HUES6 (cell line): ENCODE measurements around the gene CFAP100.

Experiments used
- H3K27ac ChIP-seq: 2 replicates; pipeline ENCODE4 v1.7.0; 2013; ENCODE audit warnings: low read depth, mild to moderate bottlenecking, low read length, inconsistent platforms
- H3K27me3 ChIP-seq: 2 replicates; pipeline ENCODE4 v1.6.1; 2013; ENCODE audit warnings: low read length; ENCODE audit not compliant: control insufficient read depth, insufficient read depth
- H3K36me3 ChIP-seq: 2 replicates; pipeline ENCODE4 v1.6.1; 2013; ENCODE audit warnings: low read length; ENCODE audit not compliant: control insufficient read depth, insufficient read depth
- H3K4me1 ChIP-seq: 2 replicates; pipeline ENCODE4 v1.6.1; 2013; ENCODE audit warnings: low read length; ENCODE audit not compliant: control insufficient read depth, insufficient read depth
- H3K4me3 ChIP-seq: 2 replicates; pipeline ENCODE4 v1.5.1; 2013; ENCODE audit warnings: low read depth, low read length
- H3K9ac ChIP-seq: one replicate; pipeline ENCODE4 v1.6.1; 2013; ENCODE audit warnings: mild to moderate bottlenecking, low read length
- H3K9me3 ChIP-seq: 2 replicates; pipeline ENCODE4 v1.6.1; 2013; ENCODE audit warnings: low read depth, low read length; ENCODE audit not compliant: control insufficient read depth, insufficient read depth

The CFAP100 gene

GRCh38 chr3:126432361-126433104 lies 37.8 kb downstream of the CFAP100 start:
- H3K36me3 ChIP-seq = peaks cover 10% of the 10 kb centered on the region
- H3K27ac ChIP-seq = no peak overlapping the region
- no peaks in the 10 kb centered on the region for H3K4me1 ChIP-seq

GRCh38 chr3:126433105-126433430 lies 38.4 kb downstream of the CFAP100 start:
- Histone ChIP-seq H3K4me3 (no peak overlapping the region), H3K9ac (no peak overlapping the region), H3K27ac (no peak overlapping the region), H3K4me1 (no peaks in the 10 kb centered on the region), H3K36me3 (peaks cover 14% of the 10 kb centered on the region), H3K27me3 (no peaks in the 10 kb centered on the region), H3K9me3 (peaks cover 5% of the 10 kb centered on the region; the same call in 1 of the 2 replicates)

More at GRCh38 chr3:126432361-126433104, 37.8 kb downstream of the CFAP100 start:
- Histone ChIP-seq H3K4me3 (no peak overlapping the region), H3K9me3 (peaks cover 9% of the 10 kb centered on the region; the same call in 1 of the 2 replicates), H3K9ac (no peak overlapping the region), H3K27me3 (no peaks in the 10 kb centered on the region)

GRCh38 chr3:126433496-126434263 lies 39.0 kb downstream of the CFAP100 start:
- Histone ChIP-seq H3K27ac (no peak overlapping the region), H3K4me1 (no peaks in the 10 kb centered on the region), H3K9me3 (no peaks in the 10 kb centered on the region), H3K4me3 (no peak overlapping the region), H3K9ac (no peak overlapping the region), H3K36me3 (peaks cover 19% of the 10 kb centered on the region), H3K27me3 (no peaks in the 10 kb centered on the region)

- Histone ChIP-seq H3K4me1 (peaks cover under 1% of the 10 kb centered on the region; the same call in 1 of the 2 replicates), H3K4me3 (no peak overlapping the region), H3K27me3 (no peaks in the 10 kb centered on the region), H3K36me3 (peaks cover 20% of the 10 kb centered on the region), H3K9me3 (no peaks in the 10 kb centered on the region), H3K27ac (no peak overlapping the region), H3K9ac (no peak overlapping the region)
Observed at GRCh38 chr3:126434264-126434590, 39.5 kb downstream of the CFAP100 start.

GRCh38 chr3:126434931-126435411 lies 40.3 kb downstream of the CFAP100 start:
- H3K9ac ChIP-seq = no peak overlapping the region
- peaks cover 5% of the 10 kb centered on the region; the same call in 1 of the 2 replicates for H3K4me1 ChIP-seq
- H3K9me3 ChIP-seq = no peaks in the 10 kb centered on the region
- no peak overlapping the region for H3K4me3 ChIP-seq
- peaks cover 22% of the 10 kb centered on the region for H3K36me3 ChIP-seq
- H3K27me3 ChIP-seq = no peaks in the 10 kb centered on the region
- no peak overlapping the region for H3K27ac ChIP-seq

GRCh38 chr3:126435456-126436315 lies 41.0 kb downstream of the CFAP100 start:
- Histone ChIP-seq H3K4me3 (no peak overlapping the region), H3K27me3 (no peaks in the 10 kb centered on the region), H3K36me3 (peaks cover 25% of the 10 kb centered on the region), H3K4me1 (peaks cover 5% of the 10 kb centered on the region; the same call in 1 of the 2 replicates), H3K9ac (no peak overlapping the region), H3K27ac (no peak overlapping the region), H3K9me3 (no peaks in the 10 kb centered on the region)

- Histone ChIP-seq H3K36me3 (peaks cover 32% of the 10 kb centered on the region), H3K4me1 (peaks cover 5% of the 10 kb centered on the region; the same call in 1 of the 2 replicates), H3K4me3 (no peak overlapping the region), H3K27me3 (no peaks in the 10 kb centered on the region), H3K9me3 (no peaks in the 10 kb centered on the region), H3K9ac (no peak overlapping the region), H3K27ac (no peak overlapping the region)
Observed at GRCh38 chr3:126436826-126437717, 42.4 kb downstream of the CFAP100 start.

GRCh38 chr3:126438186-126438585 lies 43.5 kb downstream of the CFAP100 start:
- H3K4me1 ChIP-seq = peaks cover 12% of the 10 kb centered on the region; the same call in 1 of the 2 replicates
- no peak overlapping the region for H3K27ac ChIP-seq
- no peaks in the 10 kb centered on the region for H3K27me3 ChIP-seq
- no peaks in the 10 kb centered on the region for H3K9me3 ChIP-seq
- no peak overlapping the region for H3K4me3 ChIP-seq
- peaks cover 32% of the 10 kb centered on the region for H3K36me3 ChIP-seq
- H3K9ac ChIP-seq = no peak overlapping the region

GRCh38 chr3:126438746-126439145 lies 44.0 kb downstream of the CFAP100 start:
- Histone ChIP-seq H3K27ac (no peak overlapping the region), H3K4me3 (no peak overlapping the region), H3K36me3 (peaks cover 32% of the 10 kb centered on the region), H3K9me3 (no peaks in the 10 kb centered on the region), H3K9ac (no peak overlapping the region), H3K27me3 (no peaks in the 10 kb centered on the region), H3K4me1 (peaks cover 12% of the 10 kb centered on the region; the same call in 1 of the 2 replicates)

GRCh38 chr3:126439346-126439967 lies 44.7 kb downstream of the CFAP100 start:
- H3K27ac ChIP-seq = no peak overlapping the region
- peaks cover 32% of the 10 kb centered on the region for H3K36me3 ChIP-seq
- H3K4me3 ChIP-seq = no peak overlapping the region
- H3K9ac ChIP-seq = no peak overlapping the region
- H3K4me1 ChIP-seq = peaks cover 12% of the 10 kb centered on the region; the same call in 1 of the 2 replicates
- no peaks in the 10 kb centered on the region for H3K27me3 ChIP-seq
- H3K9me3 ChIP-seq = no peaks in the 10 kb centered on the region
